T-helper 17 cell (primary cell): ENCODE results near the gene TAB3. TPM values are rescaled to one million over a fixed set of nuclear protein-coding genes. Genes with fewer than 3 reads are reported as not detected.
"Not testable (repeated sequence)": the region's sequence is repeated elsewhere in the genome, so short reads cannot be mapped to it uniquely, and the experiment has no call there.

Experiments used
- ATAC-seq: fragments of 150-1000 bp; cut with Tn5 transposase; 2 replicates; pipeline ENCODE4 v1.10.0; 2021; ENCODE audit warnings: mild to moderate bottlenecking, moderate library complexity
- DNase-seq, 3 donors: peaks; one replicate each; pipeline versions ENCODE4 v3.0.0 to v3.0.0-alpha.2; 2020 to 2021
- H3K9me3 ChIP-seq: one replicate; pipeline ENCODE4 v1.7.0; 2013; ENCODE audit warnings: low read length, mild to moderate bottlenecking; ENCODE audit not compliant: control insufficient read depth, poor library complexity, severe bottlenecking
- H3K27ac Mint-ChIP-seq: one replicate; pipeline ENCODE4 v1.8.0; 2022; ENCODE audit warnings: mild to moderate bottlenecking, moderate library complexity, mixed read lengths
- H3K27me3 Mint-ChIP-seq: one replicate; pipeline ENCODE4 v1.8.0; 2022; ENCODE audit warnings: mixed read lengths
- H3K36me3 Mint-ChIP-seq: one replicate; pipeline ENCODE4 v1.8.0; 2022; ENCODE audit warnings: low read depth, mixed read lengths
- H3K4me1 Mint-ChIP-seq: one replicate; pipeline ENCODE4 v1.8.0; 2022; ENCODE audit warnings: mild to moderate bottlenecking, mixed read lengths
- H3K4me3 Mint-ChIP-seq: one replicate; pipeline ENCODE4 v1.8.0; 2022; ENCODE audit warnings: mild to moderate bottlenecking, moderate library complexity, mixed read lengths
- total RNA-seq, 4 donors: library from RNA in 2 of 4; stranded (reverse) in 2 of 4; gene quantifications; one replicate each; pipeline ENCODE4 v1.2.3 and lab custom pipeline; 2022 to 2026

TAB3 gene
- total RNA-seq, 2 donors from 2014 or later, result 23.1 to 28.3 TPM

DNA sequence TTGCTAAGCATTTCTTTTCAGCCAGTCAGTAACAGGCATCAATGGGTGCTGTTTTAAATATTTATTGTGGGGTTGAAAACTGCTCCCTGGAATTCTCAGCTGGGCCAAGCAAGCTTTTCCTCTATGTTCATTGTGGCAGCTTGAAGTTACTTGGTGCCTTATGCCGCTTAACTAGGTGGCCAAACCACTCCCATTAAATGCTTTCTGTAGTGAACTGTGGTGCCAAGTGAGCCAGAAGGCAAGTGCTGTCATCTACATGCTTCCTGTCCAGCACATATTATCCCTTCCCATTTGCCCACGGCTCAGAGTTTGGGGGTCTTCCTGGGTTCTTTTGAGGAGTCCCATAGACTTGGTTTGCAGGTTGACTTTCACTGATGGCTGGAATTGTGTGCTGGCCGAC, 64.8 kb downstream of the TAB3 start:
- H3K27ac Mint-ChIP-seq, result no peak overlapping the region
- peaks cover 11% of the 10 kb centered on the region for H3K4me1 Mint-ChIP-seq
- H3K36me3 Mint-ChIP-seq, result peaks cover 2% of the 10 kb centered on the region
- ATAC-seq, result no peak
- H3K9me3 ChIP-seq, result no peaks in the 10 kb centered on the region
- H3K4me3 Mint-ChIP-seq, result no peak overlapping the region
- DNase-seq, result no peak
- H3K27me3 Mint-ChIP-seq, result no peaks in the 10 kb centered on the region

GRCh38 chrX:30822764-30823163, 66.3 kb downstream of the TAB3 start:
- no peak for ATAC-seq
- no peak for DNase-seq
- Mint-ChIP-seq H3K27me3 (no peaks in the 10 kb centered on the region), H3K36me3 (peaks cover 2% of the 10 kb centered on the region), H3K27ac (no peak overlapping the region), H3K4me1 (peaks cover 12% of the 10 kb centered on the region), H3K4me3 (no peak overlapping the region)
- H3K9me3 ChIP-seq, result no peaks in the 10 kb centered on the region

DNA sequence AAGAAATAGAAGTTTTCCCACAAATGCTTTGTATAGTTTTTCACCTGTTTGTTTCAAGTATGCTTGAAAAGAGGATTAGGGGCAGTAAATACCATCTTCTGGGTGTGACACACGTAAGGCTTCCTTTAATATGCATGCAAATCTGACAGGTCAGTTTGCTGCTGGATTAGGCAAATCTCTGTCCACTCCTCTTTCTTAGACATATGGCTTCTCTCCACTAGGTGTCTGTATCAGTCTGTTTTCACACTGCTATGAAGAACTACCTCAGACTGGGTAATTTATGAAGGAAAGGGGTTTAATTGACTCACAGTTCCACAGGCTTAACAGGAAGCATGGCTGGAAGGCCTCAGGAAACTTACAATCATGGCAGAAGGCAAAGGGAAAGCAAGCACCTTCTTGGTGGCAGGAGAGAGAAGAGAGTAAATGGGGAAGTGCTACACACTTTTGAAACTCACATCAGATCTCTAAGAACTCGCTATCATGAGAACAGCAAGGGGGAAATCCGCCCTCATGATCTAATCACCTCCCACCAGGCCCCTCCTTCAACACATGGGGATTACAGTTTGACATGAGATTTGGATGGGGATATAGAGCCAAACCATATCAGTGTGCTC, 66.9 kb downstream of the TAB3 start:
- no peaks in the 10 kb centered on the region for H3K27me3 Mint-ChIP-seq
- H3K36me3 Mint-ChIP-seq, result peaks cover 2% of the 10 kb centered on the region
- DNase-seq (no peak), ATAC-seq (no peak)
- H3K27ac Mint-ChIP-seq, result no peak overlapping the region
- H3K9me3 ChIP-seq, result no peaks in the 10 kb centered on the region
- peaks cover 12% of the 10 kb centered on the region for H3K4me1 Mint-ChIP-seq
- H3K4me3 Mint-ChIP-seq, result no peak overlapping the region

DNA sequence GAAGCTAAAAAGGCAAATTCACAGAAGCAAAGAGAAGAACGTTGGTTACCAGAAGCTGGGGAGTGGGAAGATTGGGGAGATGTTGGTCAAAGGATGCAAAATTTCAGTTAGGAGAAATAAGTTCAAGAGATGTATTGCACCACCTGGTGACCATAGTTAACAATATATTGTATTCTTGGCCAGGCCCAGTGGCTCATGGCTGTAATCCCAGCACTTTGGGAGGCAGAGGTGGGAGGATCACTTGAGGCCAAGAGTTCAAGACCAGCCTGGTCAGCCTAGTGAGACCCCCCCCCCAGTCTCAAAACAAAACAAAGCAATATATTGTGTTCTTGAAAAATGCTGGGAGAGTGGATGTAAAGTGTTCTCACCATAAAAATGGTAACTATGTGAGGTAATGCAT, 67.9 kb downstream of the TAB3 start:
- Mint-ChIP-seq H3K27ac (no peak overlapping the region), H3K4me1 (peaks cover 10% of the 10 kb centered on the region), H3K27me3 (no peaks in the 10 kb centered on the region), H3K4me3 (no peak overlapping the region), H3K36me3 (peaks cover 2% of the 10 kb centered on the region)
- H3K9me3 ChIP-seq, result no peaks in the 10 kb centered on the region
- DNase-seq, result no peak
- no peak for ATAC-seq

DNA sequence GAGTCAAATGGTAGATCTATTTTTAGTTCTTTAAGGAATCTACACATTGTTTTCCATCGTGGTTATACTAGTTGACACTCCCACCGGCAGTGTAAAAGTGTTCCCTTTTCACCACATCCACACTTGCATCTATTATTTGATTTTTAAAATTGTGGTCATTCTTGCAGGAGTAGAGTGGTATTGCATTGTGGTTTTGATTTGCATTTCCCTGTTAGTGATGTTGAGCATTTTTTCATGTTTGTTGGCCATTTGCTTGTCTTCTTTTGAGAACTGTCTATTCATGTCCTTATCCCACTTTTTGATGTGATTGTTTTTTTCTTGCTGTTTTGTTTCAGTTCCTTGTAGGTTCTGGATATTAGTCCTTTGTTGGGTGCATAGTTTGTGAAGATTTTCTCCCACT, 70.0 kb downstream of the TAB3 start:
- H3K4me1 Mint-ChIP-seq, result peaks cover 6% of the 10 kb centered on the region
- H3K27me3 Mint-ChIP-seq, result no peaks in the 10 kb centered on the region
- H3K27ac Mint-ChIP-seq, result no peak overlapping the region
- H3K4me3 Mint-ChIP-seq, result no peak overlapping the region
- DNase-seq (no peak), ATAC-seq (no peak)
- H3K36me3 Mint-ChIP-seq, result peaks cover 2% of the 10 kb centered on the region
- H3K9me3 ChIP-seq, result no peaks in the 10 kb centered on the region

- DNase-seq, result no peak
- ATAC-seq, result no peak
- Mint-ChIP-seq H3K27ac (no peak overlapping the region), H3K4me1 (peaks cover 4% of the 10 kb centered on the region), H3K4me3 (no peak overlapping the region), H3K27me3 (no peaks in the 10 kb centered on the region), H3K36me3 (no peaks in the 10 kb centered on the region)
- no peaks in the 10 kb centered on the region for H3K9me3 ChIP-seq
Measured at GRCh38 chrX:30816079-30816478, 73.0 kb downstream of the TAB3 start.

GRCh38 chrX:30814978-30815377, 74.1 kb downstream of the TAB3 start:
- peaks cover 4% of the 10 kb centered on the region for H3K4me1 Mint-ChIP-seq
- no peak for ATAC-seq
- no peak overlapping the region for H3K27ac Mint-ChIP-seq
- no peaks in the 10 kb centered on the region for H3K36me3 Mint-ChIP-seq
- DNase-seq, result no peak
- H3K9me3 ChIP-seq, result no peaks in the 10 kb centered on the region
- no peaks in the 10 kb centered on the region for H3K27me3 Mint-ChIP-seq
- H3K4me3 Mint-ChIP-seq, result no peak overlapping the region

GRCh38 chrX:30812326-30812725, 76.7 kb downstream of the TAB3 start:
- H3K27ac Mint-ChIP-seq, result no peak overlapping the region
- no peaks in the 10 kb centered on the region for H3K4me1 Mint-ChIP-seq
- no peaks in the 10 kb centered on the region for H3K27me3 Mint-ChIP-seq
- no peaks in the 10 kb centered on the region for H3K9me3 ChIP-seq
- no peaks in the 10 kb centered on the region for H3K36me3 Mint-ChIP-seq
- ATAC-seq, result no peak
- no peak overlapping the region for H3K4me3 Mint-ChIP-seq
- DNase-seq, result no peak

DNA sequence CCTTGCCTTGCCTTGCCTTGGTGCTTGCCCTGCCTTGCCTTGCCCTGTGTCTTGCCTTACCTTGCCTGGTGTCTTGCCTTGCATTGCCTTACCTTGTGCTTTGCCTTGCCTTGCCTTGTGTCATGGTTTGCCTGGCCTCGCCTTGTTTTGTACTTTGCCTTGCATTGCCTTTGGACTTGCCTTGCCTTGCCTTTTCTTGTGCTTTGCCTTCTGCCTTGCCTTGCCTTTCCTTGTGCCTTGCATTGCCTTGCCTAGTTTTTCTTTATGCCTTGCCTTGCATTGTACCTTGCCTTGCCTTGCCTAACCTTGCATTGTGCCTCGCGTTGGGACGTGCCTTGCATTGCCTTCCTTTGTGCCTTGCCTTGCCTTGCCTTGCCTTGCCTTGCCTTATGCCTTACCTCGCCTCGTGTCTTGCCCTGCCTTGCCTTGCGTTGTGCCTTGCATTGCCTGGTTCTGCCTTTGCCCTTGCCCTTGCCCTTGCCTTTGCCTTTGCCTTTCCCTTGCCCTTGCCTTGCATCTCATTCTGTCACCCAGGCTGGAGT, 82.8 kb downstream of the TAB3 start:
- ATAC-seq (no peak), DNase-seq (no peak)
- Mint-ChIP-seq H3K36me3 (no peaks in the 10 kb centered on the region), H3K27me3 (no peaks in the 10 kb centered on the region), H3K4me3 (no peak overlapping the region), H3K27ac (no peak overlapping the region), H3K4me1 (no peaks in the 10 kb centered on the region)
- H3K9me3 ChIP-seq, result no peaks in the 10 kb centered on the region

- ATAC-seq (no peak), DNase-seq (no peak)
- H3K4me1 Mint-ChIP-seq, result no peaks in the 10 kb centered on the region
- no peaks in the 10 kb centered on the region for H3K9me3 ChIP-seq
- no peak overlapping the region for H3K27ac Mint-ChIP-seq
- no peak overlapping the region for H3K4me3 Mint-ChIP-seq
- no peaks in the 10 kb centered on the region for H3K27me3 Mint-ChIP-seq
- no peaks in the 10 kb centered on the region for H3K36me3 Mint-ChIP-seq
Measured at GRCh38 chrX:30804462-30804861, 84.6 kb downstream of the TAB3 start.

- ATAC-seq (no peak), DNase-seq (no peak)
- H3K27me3 Mint-ChIP-seq, result no peaks in the 10 kb centered on the region
- H3K4me3 Mint-ChIP-seq, result no peak overlapping the region
- H3K9me3 ChIP-seq, result no peaks in the 10 kb centered on the region
- H3K36me3 Mint-ChIP-seq, result no peaks in the 10 kb centered on the region
- no peak overlapping the region for H3K27ac Mint-ChIP-seq
- H3K4me1 Mint-ChIP-seq, result no peaks in the 10 kb centered on the region
Measured at GRCh38 chrX:30800901-30801300, 88.2 kb downstream of the TAB3 start.

- H3K4me3 Mint-ChIP-seq, result no peak overlapping the region
- H3K4me1 Mint-ChIP-seq, result no peaks in the 10 kb centered on the region
- no peak for ATAC-seq
- H3K27me3 Mint-ChIP-seq, result no peaks in the 10 kb centered on the region
- H3K9me3 ChIP-seq, result no peaks in the 10 kb centered on the region
- H3K27ac Mint-ChIP-seq, result no peak overlapping the region
- DNase-seq, result no peak
- no peaks in the 10 kb centered on the region for H3K36me3 Mint-ChIP-seq
Measured at GRCh38 chrX:30799327-30799726, 89.7 kb downstream of the TAB3 start.

GRCh38 chrX:30798810-30799209, 90.2 kb downstream of the TAB3 start:
- no peaks in the 10 kb centered on the region for H3K4me1 Mint-ChIP-seq
- H3K27ac Mint-ChIP-seq, result no peak overlapping the region
- no peaks in the 10 kb centered on the region for H3K9me3 ChIP-seq
- no peak overlapping the region for H3K4me3 Mint-ChIP-seq
- DNase-seq (no peak), ATAC-seq (no peak)
- no peaks in the 10 kb centered on the region for H3K36me3 Mint-ChIP-seq
- no peaks in the 10 kb centered on the region for H3K27me3 Mint-ChIP-seq

GRCh38 chrX:30797301-30797700, 91.8 kb downstream of the TAB3 start:
- DNase-seq, H3K27ac Mint-ChIP-seq, H3K4me3 Mint-ChIP-seq, ATAC-seq, H3K9me3 ChIP-seq, H3K4me1 Mint-ChIP-seq, H3K36me3 Mint-ChIP-seq, H3K27me3 Mint-ChIP-seq: not testable (repeated sequence)
